ENCODE measurements around the gene DRD3. TPM values are rescaled to one million over a fixed set of nuclear protein-coding genes. Genes with fewer than 3 reads are reported as not detected.

The DRD3 gene
- total RNA-seq = not detected in 2 replicates

GRCh38 chr3:114178770-114179368 lies at the start of gene DRD3:
DRD3 (minus strand) TSS chr3:114179052; CDS start chr3:114171992, 7,060 bp downstream.
- peak; percentile 53 for DNase-seq

DNA sequence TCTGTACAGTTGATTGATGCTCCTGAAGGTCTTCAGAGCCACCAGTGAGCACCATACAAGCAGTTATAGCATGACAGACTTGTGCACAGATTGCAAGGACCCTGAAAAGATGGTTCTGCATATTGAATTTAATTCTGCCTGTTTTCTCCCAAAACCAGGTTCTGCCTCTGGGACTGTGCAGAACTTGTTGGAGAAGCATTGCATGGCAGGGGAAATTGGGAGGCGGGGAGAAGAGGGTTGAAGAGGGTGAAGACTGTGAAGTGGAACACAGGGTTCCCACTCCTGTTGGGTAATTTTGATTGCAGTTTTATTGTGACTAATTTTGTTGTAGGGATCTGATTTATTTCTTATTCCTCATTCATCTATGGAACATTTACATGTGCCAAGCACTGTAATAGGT lies 48.2 kb upstream of the DRD3 start:
- no peak for DNase-seq

GRCh38 chr3:114226313-114226712 lies 47.5 kb upstream of the DRD3 start:
- DNase-seq = no peak

- peak; percentile 82 for DNase-seq
These were observed 44.3 kb upstream of the DRD3 start for GRCh38 chr3:114223143-114223542.

GRCh38 chr3:114221881-114222264 lies 43.0 kb upstream of the DRD3 start:
- DNase-seq = no peak

DNA sequence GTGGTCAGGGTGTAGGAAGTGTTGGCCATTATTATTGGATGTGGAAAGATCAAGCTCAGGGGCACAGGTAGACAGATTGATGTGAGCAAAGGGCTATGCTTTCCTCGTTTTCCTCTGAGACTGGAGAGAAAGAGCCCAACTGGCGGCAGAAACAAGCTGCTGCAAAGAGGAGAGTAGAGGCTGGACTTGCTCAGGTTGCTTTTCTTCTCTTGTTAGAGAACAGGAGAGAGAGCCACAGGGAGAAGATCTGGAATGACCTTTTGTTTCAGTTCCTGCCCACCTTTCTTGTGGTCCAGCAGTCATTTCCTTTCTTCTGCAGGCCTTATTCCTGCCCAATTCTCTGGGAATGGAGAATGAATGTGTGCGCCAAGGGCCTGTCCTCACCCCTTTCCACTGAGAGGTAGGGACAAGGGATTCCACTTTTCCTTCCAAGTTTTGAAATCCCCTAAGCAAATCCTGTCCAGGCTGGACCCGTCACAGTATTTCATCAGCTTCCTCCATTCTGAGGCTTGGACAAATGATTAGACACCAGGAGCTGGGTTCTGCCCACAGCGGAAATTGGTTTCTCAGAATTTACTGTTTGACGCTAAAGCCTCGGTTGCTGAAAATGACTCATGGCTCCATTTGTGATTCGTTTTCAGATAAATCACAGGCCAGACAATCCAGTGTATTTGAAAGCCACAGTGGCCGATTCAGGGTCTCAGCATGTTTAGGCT lies 42.5 kb upstream of the DRD3 start:
- DNase-seq = peak; percentile 9

- DNase-seq = no peak
These were observed 40.9 kb upstream of the DRD3 start for GRCh38 chr3:114219741-114220140.

DNA sequence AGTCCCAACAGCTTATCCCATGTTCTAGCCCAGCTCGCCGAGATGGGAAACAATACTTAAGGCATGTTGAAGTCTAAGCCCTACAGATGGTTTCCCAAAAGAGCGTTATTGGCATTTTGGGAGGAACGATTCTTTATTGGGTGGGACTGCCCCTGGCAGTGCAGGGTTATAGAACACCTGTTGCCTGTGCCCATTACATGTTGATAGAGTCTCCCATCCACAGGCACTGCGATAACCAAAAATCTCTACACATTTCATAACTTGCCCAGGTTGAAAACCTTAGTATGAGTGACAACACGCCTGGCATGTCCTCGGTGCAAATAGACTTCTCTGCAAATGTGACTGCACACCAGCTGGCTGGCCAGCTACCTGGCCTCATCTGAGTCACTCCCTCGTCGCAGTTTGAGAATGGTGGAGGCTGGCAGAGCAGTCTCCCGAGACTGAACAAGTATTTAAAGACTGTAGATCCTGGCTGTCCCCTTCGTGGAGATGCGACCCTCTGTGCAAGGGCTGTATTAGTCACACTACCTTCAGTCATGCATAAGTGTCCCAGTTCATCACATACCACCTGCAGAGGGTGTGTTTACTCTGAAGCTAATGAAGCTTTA lies 39.8 kb upstream of the DRD3 start:
- no peak for DNase-seq

- DNase-seq = peak; percentile 40
These were observed 39.2 kb upstream of the DRD3 start for GRCh38 chr3:114218006-114218405.

DNA sequence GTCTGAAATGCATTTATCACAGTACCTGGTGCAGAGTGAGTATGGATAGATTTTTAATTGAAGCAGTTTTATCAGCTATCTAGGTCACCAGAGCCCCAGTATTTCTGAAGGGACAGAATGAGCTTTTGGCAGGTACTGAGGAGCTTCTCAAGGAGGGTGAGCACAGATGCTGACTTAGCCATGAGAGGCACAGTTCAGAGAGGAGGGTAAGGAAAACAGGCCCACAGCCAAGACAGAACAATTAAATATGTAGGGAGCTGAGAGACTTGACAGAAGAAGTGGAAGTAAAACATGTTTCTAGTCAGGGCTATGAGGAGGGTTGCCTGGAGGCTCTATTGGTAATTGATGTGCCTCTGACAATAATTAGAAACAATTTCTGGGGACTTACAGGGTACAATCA lies 38.4 kb upstream of the DRD3 start:
- DNase-seq = peak; percentile 22

- no peak for DNase-seq
These were observed 37.5 kb upstream of the DRD3 start for GRCh38 chr3:114216186-114216970.

GRCh38 chr3:114214542-114215341 lies 35.9 kb upstream of the DRD3 start:
- DNase-seq = peak; percentile 62

- DNase-seq = peak; percentile 72
These were observed 35.0 kb upstream of the DRD3 start for GRCh38 chr3:114213627-114214541.

- DNase-seq = peak; percentile 82
These were observed 34.4 kb upstream of the DRD3 start for GRCh38 chr3:114213292-114213626.

GRCh38 chr3:114212646-114213045 lies 33.8 kb upstream of the DRD3 start:
- no peak for DNase-seq

DNA sequence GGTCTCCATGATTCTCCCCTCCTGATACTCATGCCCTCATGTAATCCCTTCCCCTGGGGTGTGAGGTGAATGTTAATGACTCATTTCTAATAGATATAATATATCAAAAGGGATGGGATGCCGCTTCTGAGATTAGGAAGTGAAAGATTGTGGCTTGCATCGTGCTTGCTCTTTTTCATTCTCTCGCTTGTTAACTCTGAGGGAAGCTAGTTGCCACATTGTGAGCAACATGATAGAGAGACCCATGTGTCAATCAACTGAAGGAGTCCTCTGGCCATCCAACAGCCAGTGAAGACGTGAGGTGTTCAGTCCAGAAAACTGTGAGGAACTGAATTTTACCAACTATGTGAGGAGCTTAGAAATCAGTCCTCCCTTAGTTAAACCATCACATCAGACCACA lies 28.9 kb upstream of the DRD3 start:
- DNase-seq = no peak

DNA sequence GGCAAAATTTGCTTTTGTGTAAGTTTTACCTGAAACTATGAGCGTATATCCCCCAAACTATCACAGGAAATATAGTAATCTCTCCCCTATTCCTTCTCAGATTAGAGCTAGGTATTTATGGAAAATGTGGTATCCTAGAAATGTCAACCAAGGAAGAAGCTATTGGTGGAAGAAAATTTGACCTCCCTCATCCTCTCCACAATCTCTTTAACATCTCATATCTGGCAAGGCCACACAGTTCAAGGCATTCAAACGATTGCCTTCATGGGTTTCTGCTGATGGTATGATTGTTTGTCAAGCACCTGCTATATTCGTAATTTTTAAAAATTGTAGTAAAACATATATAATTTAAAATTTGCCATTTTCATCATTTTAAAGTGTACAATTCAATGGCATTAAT lies 27.5 kb upstream of the DRD3 start:
- DNase-seq = no peak

DNA sequence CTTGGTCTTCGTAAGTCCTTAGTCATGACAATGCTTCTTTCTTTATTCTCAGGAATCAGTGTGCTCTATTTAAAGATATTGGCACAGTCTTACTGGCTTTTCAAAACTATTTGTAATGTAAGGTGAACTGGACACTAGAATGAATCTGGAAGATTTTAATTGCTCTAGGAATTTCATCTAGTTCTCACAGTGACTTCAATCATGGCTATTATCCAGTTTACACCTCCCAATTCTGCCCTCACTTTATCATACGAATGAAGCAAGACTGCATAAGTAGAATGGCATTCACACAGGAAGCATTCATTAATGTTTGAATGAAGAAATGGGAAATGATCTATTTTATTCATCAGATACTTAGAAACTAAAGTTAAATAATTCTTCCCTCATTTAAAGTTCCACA lies 26.7 kb upstream of the DRD3 start:
- DNase-seq = no peak

DNA sequence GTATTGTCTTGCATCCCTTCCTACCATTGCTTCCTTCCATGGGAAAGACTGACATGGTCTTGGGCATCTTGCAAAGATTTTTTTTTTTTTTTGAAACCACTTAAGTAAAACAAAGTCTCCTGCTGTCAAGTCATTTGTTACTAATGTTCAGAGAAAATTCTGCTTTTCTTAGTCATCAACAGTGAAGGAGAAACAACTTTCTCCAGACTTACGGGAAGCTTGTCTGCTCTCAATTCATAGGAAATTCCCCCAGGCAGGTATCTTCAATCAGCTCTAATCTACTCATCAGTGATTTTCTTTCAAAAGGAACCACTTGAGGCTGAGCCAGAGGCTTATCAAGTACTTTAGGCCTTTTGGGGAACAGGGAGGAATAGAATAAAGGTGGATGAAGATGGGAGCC lies 15.9 kb upstream of the DRD3 start:
- DNase-seq = no peak

DNA sequence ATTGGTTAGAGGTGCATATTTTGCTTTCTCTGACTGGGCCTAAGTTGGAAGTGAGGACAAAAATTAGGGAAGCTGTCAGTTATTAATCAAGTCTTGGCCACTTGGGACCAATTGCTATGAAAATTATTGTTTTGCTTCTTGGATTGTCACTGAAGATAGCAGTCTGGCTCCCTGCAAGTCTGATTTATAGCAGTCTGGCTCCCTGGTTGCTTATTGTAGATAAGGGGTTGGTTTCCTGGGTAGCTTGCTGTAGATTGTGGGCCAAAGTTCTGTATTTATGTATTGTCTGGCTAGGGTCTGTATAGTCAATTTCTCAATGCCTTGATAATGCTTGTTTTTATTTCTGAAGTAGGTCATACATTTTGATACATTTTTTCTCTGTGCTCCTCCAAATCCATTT lies 13.3 kb upstream of the DRD3 start:
- no peak for DNase-seq

GRCh38 chr3:114186501-114186900 lies 7.6 kb upstream of the DRD3 start:
- no peak for DNase-seq

GRCh38 chr3:114179575-114179974 lies 723 bp upstream of the DRD3 start:
- peak; percentile 50 for DNase-seq
